ENCODE results near the gene RAB3B.
A peak's percentile ranks its signal among the peaks of the same experiment; 100 is the strongest.
"Not testable (repeated sequence)": the region's sequence is repeated elsewhere in the genome, so short reads cannot be mapped to it uniquely, and the experiment has no call there.

Gene RAB3B

GRCh38 chr1:51898090-51898734 lies 92.3 kb downstream of the RAB3B start:
- TF ChIP-seq CTCF (IDR thresholded peaks at IDR 0.05; ENCODE audit: low read depth, low read length) = no peak
- DNase-seq (ENCODE audit: extremely low read depth, low read depth) = peak; percentile 63

- TF ChIP-seq CTCF (IDR thresholded peaks at IDR 0.05; ENCODE audit: low read depth, low read length) = no peak
- peak; percentile 49 for DNase-seq (ENCODE audit: extremely low read depth, low read depth)
Measured at GRCh38 chr1:51897699-51898031, 92.8 kb downstream of the RAB3B start.

- not testable (repeated sequence) for DNase-seq (ENCODE audit: extremely low read depth, low read depth)
Measured at GRCh38 chr1:51894748-51895147, 95.8 kb downstream of the RAB3B start.

GRCh38 chr1:51878616-51879336 lies 111.7 kb downstream of the RAB3B start, which contains the start of gene NRDC:
Gene NRDC (minus strand): TSS chr1:51878727. CDS start chr1:51878615, 112 bp downstream.
- DNase-seq (ENCODE audit: extremely low read depth, low read depth) = peak; percentile 100
- TF ChIP-seq CTCF (IDR thresholded peaks at IDR 0.05; ENCODE audit: low read depth, low read length) = no peak

- no peak for DNase-seq (ENCODE audit: extremely low read depth, low read depth)
- TF ChIP-seq CTCF (IDR thresholded peaks at IDR 0.05; ENCODE audit: low read depth, low read length) = no peak
Measured at GRCh38 chr1:51878308-51878615, 112.2 kb downstream of the RAB3B start.

GRCh38 chr1:51877434-51878307 lies 112.8 kb downstream of the RAB3B start:
- no peak for DNase-seq (ENCODE audit: extremely low read depth, low read depth)
- no peak for TF ChIP-seq CTCF (IDR thresholded peaks at IDR 0.05; ENCODE audit: low read depth, low read length)

GRCh38 chr1:51875836-51876235 lies 114.7 kb downstream of the RAB3B start:
- DNase-seq (ENCODE audit: extremely low read depth, low read depth) = no peak
- no peak for TF ChIP-seq CTCF (IDR thresholded peaks at IDR 0.05; ENCODE audit: low read depth, low read length)

All from AG09319 (cell line).